K562 (cell line): ENCODE results near the gene ANKRD2. TPM values are rescaled to one million over a fixed set of nuclear protein-coding genes. Genes with fewer than 3 reads are reported as not detected.

ENCODE experiments used
- ATAC-seq: fragments of 200-7000 bp; cut with Tn5 transposase; 3 replicates; pipeline ENCODE4 v1.9.1; 2020; ENCODE audit warnings: moderate library complexity
- BruUV-seq: library from RNA; stranded (reverse); fragments of 400-500 nt; replicated peaks from 2 replicates; lab custom pipeline; 2021; lab: Mats Ljungman, UMichigan
- CTCF ChIA-PET: fragments of 300-600 bp; formaldehyde crosslinking; extraction: SDS; loops from one replicate; lab custom pipeline; 2021; ENCODE audit warnings: low intra/inter-chr PET ratio; lab: Yijun Ruan, JAX
- POLR2A ChIA-PET: fragments of 300-600, 350-650 bp; sonication (Branson Sonifier 250); formaldehyde crosslinking; extraction: SDS; loops from one replicate; lab custom pipeline; 2021; ENCODE audit warnings: antibody characterized with exemption, inconsistent platforms; lab: Yijun Ruan, JAX
- DNase-seq, 4 experiments: peaks; one replicate each; pipeline versions ENCODE4 v3.0.0 to v3.0.0-alpha.2; 2011 to 2018; ENCODE audit warnings: low spot score in 3 of 4, mixed read lengths in 3 of 4; ENCODE audit errors: extremely low read depth in 1 of 4
- FAIRE-seq: peaks from 2 replicates; lab custom pipeline; 2011; peaks lifted over from hg19 to GRCh38; lab: Jason Lieb, UNC
- H2AFZ ChIP-seq: 2 replicates; pipeline ENCODE4 v1.6.0; 2011; ENCODE audit warnings: low read depth, low read length, control low read depth, inconsistent platforms
- H3K27ac ChIP-seq: fragments of 200-600 bp; 3 replicates; pipeline ENCODE4 v1.8.0; 2011; ENCODE audit warnings: low read depth, mild to moderate bottlenecking, control low read depth, inconsistent platforms, low read length, moderate library complexity, mixed read lengths; ENCODE audit errors: extremely low read depth
- H3K27me3 ChIP-seq, 2 experiments: fragments of 300-600 bp in 1 of 2; 2 replicates in 1 of 2; 3 replicates in 1 of 2; pipeline versions ENCODE4 v1.6.0 to v1.8.0; 2011; ENCODE audit warnings: inconsistent platforms in 2 of 2, low read length in 2 of 2, mild to moderate bottlenecking in 1 of 2, mixed read lengths in 1 of 2, moderate library complexity in 1 of 2; ENCODE audit not compliant: control insufficient read depth in 2 of 2, insufficient read depth in 2 of 2
- H3K36me3 ChIP-seq: fragments of 300-600 bp; 3 replicates; pipeline ENCODE4 v1.8.0; 2011; ENCODE audit warnings: mild to moderate bottlenecking, low read length, inconsistent platforms; ENCODE audit not compliant: control insufficient read depth, insufficient read depth
- H3K4me1 ChIP-seq, 2 experiments: fragments of 200-600 bp in 1 of 2; replicated peaks in 1 of 2; 2 replicates in 1 of 2; 3 replicates in 1 of 2; pipeline versions ENCODE4 v1.5.1 to v1.8.0; 2011; ENCODE audit warnings: inconsistent platforms in 2 of 2, low read length in 2 of 2, mild to moderate bottlenecking in 1 of 2, mixed read lengths in 1 of 2, moderate library complexity in 1 of 2; ENCODE audit not compliant: control insufficient read depth in 2 of 2, insufficient read depth in 2 of 2
- H3K4me2 ChIP-seq: 2 replicates; pipeline ENCODE4 v1.6.1; 2011; ENCODE audit warnings: low read length, control low read depth, inconsistent platforms, mixed read lengths; ENCODE audit not compliant: insufficient read depth
- H3K4me3 ChIP-seq: fragments of 200-600 bp; sonication (generic), shearing (Covaris generic); 2 replicates; pipeline ENCODE4 v1.5.1; 2016; ENCODE audit warnings: control low read depth, inconsistent platforms
- H3K79me2 ChIP-seq: fragments of 200-600 bp; 3 replicates; pipeline ENCODE4 v1.8.0; 2011; ENCODE audit warnings: low read length, inconsistent platforms; ENCODE audit not compliant: control insufficient read depth, insufficient read depth
- H3K9ac ChIP-seq, 2 experiments: 2 replicates each; pipeline versions ENCODE4 v1.6.0 to v1.6.1; 2011; ENCODE audit warnings: low read depth in 2 of 2, low read length in 2 of 2, control low read depth in 1 of 2, inconsistent platforms in 1 of 2, mild to moderate bottlenecking in 1 of 2, mixed read lengths in 1 of 2; ENCODE audit not compliant: insufficient read depth in 1 of 2
- H3K9me1 ChIP-seq: one replicate; pipeline ENCODE4 v1.6.0; 2011; ENCODE audit warnings: inconsistent platforms, mild to moderate bottlenecking, low read length, moderate library complexity; ENCODE audit not compliant: control insufficient read depth, insufficient read depth
- H3K9me3 ChIP-seq: replicated peaks from 2 replicates; pipeline ENCODE4 v1.5.1; 2011; ENCODE audit warnings: low read depth, low read length, inconsistent platforms; ENCODE audit not compliant: control insufficient read depth, insufficient read depth
- H4K20me1 ChIP-seq: replicated peaks from 2 replicates; pipeline ENCODE4 v1.6.1; 2011; ENCODE audit warnings: low read length, inconsistent platforms, mixed read lengths; ENCODE audit not compliant: control insufficient read depth, insufficient read depth
- DIDO1 ChIP-seq: fragments of 450-650 bp; IDR thresholded peaks from 2 replicates; pipeline ENCODE4 v1.6.1; 2016; ENCODE audit warnings: low read depth, missing biosample characterization, missing genetic modification characterization
- KAT2B ChIP-seq: IDR thresholded peaks from one replicate; pipeline ENCODE4 v1.6.1; 2012; ENCODE audit warnings: low read depth, mild to moderate bottlenecking, control low read depth, inconsistent platforms, low read length, moderate library complexity
- LARP7 ChIP-seq: fragments of 450-650 bp; IDR thresholded peaks from 2 replicates; pipeline ENCODE4 v1.6.1; 2016
- MLX ChIP-seq, 2 experiments: fragments of 450-650 bp in 1 of 2; sonication (generic) in 1 of 2; formaldehyde crosslinking; conservative IDR thresholded peaks; 2 replicates each; pipeline versions ENCODE4 v1.4.0 to v1.8.1; 2020 to 2022; ENCODE audit warnings: mild to moderate bottlenecking in 1 of 2, missing genetic modification reagents in 1 of 2
- NFIX ChIP-seq: fragments of 250-450 bp; sonication (Bioruptor Pico); IDR thresholded peaks from 2 replicates; pipeline ENCODE4 v1.4.0; 2020; ENCODE audit warnings: low read depth, mild to moderate bottlenecking, moderate library complexity
- NKRF ChIP-seq: fragments of 450-650 bp; IDR thresholded peaks from 2 replicates; pipeline ENCODE4 v1.6.1; 2016; ENCODE audit warnings: borderline replicate concordance
- RBFOX2 ChIP-seq: fragments of 200-400 bp; formaldehyde crosslinking; IDR thresholded peaks from 2 replicates; pipeline ENCODE4 v1.6.1; 2017; ENCODE audit warnings: low read depth, mild to moderate bottlenecking, low read length, moderate library complexity
- ZBTB40 ChIP-seq, 2 experiments: fragments of 450-650 bp in 1 of 2; sonication (generic) in 1 of 2; formaldehyde crosslinking in 1 of 2; IDR thresholded peaks; 2 replicates each; pipeline versions ENCODE4 v1.7.1 to v1.9.0; 2016 to 2022; ENCODE audit warnings: inconsistent platforms in 1 of 2, mild to moderate bottlenecking in 1 of 2, missing genetic modification reagents in 1 of 2
- WGBS: fragments of 100-300 bp; shearing (Covaris generic); methylation state at CpG from one replicate; pipeline ENCODE4 v1.1.6; 2016; ENCODE audit warnings: low coverage, mixed read lengths; ENCODE audit not compliant: insufficient coverage; ENCODE audit errors: missing lambda C conversion rate; 5-methylcytosine and 5-hydroxymethylcytosine counted together
- in situ Hi-C: fragments of 300-500 bp; cut with MboI; formaldehyde crosslinking; loops from 4 replicates; pipeline ENCODE4 v1.15.0; 2018; ENCODE audit warnings: inconsistent platforms, mixed read lengths
- intact Hi-C: fragments of 100-400 bp; cut with micrococcal nuclease; formaldehyde crosslinking; loops from 2 replicates; pipeline ENCODE4 v1.14.2; 2022
- polyA plus RNA-seq, 8 experiments: library from polyadenylated mRNA; depleted of rRNA in 4 of 8; stranded (reverse) in 5 of 8; unstranded in 3 of 8; fragments of >200 nt; fragmentation: Nextera tagmentation in 2 of 8; fragmentation: Illumina TruSeq in 1 of 8; extraction: Ambion mirVana in 2 of 8; extraction: Trizol in 1 of 8; gene quantifications; 2 replicates each; pipeline versions ENCODE4 v1.2.1 to v1.2.3, GENCODE V29; 2011 to 2014; ENCODE audit warnings: inconsistent platforms in 1 of 8, missing spikeins in 1 of 8
- total RNA-seq, 7 experiments: library from RNA; depleted of rRNA in 6 of 7; stranded (reverse); fragments of >200 nt in 6 of 7; fragmentation: Illumina TruSeq in 2 of 7; extraction: Trizol in 2 of 7; gene quantifications; 2 replicates each; pipeline versions ENCODE4 v1.2.1 to v1.2.3, GENCODE V29; 2011 to 2021; ENCODE audit warnings: low replicate concordance in 1 of 7

ANKRD2 gene
- total and polyA plus RNA-seq, 9 of the 15 experiments (the other 6 are each of a cell fraction or from before 2014, with no cell fraction given), result not detected

GRCh38 chr10:97573021-97573420 lies 442 bp downstream of the ANKRD2 start:
- H3K9me3 ChIP-seq, result no peaks in the 10 kb centered on the region
- WGBS, result 33% methylated on average over 1 of the region's 2 CpGs
- no peak overlapping the region for H3K4me3 ChIP-seq
- peaks cover 2 to 12% of the 10 kb centered on the region in 2 experiments; a peak in 4 of 5 replicates for H3K4me1 ChIP-seq
- no peak overlapping the region for H3K4me2 ChIP-seq
- FAIRE-seq, result no peak
- no peaks in the 10 kb centered on the region for H3K27me3 ChIP-seq
- ATAC-seq, result no peak
- intact Hi-C loops, result loop anchor here (5.0 to 10.0 kb wide), 2 partner anchors 112 to 159 kb away; partner anchors contain the start of gene AVPI1
- H2AFZ ChIP-seq, result no peak overlapping the region
- H3K9me1 ChIP-seq, result no peaks in the 10 kb centered on the region
- H3K79me2 ChIP-seq, result no peaks in the 10 kb centered on the region
- ChIA-PET CTCF (interaction anchor here (1.6 to 3.4 kb wide), 2 partner anchors 40 to 159 kb away, joined by 8 to 23 read pairs; no protein-coding TSS in a partner anchor), POLR2A (interaction anchor here (0.7 to 1.0 kb wide), 2 partner anchors 39 to 40 kb away, joined by 3 to 5 read pairs; no protein-coding TSS in a partner anchor)
- no peak overlapping the region for H3K27ac ChIP-seq
- DNase-seq, result no peak
- in situ Hi-C loops, result no loop called here
- no TSS peak for BruUV-seq
- no peaks in the 10 kb centered on the region for H3K36me3 ChIP-seq
- H4K20me1 ChIP-seq, result no peaks in the 10 kb centered on the region
- no peak overlapping the region for H3K9ac ChIP-seq
- TF ChIP-seq RBFOX2 (no peak), LARP7 (no peak), DIDO1 (tag) (no peak), KAT2B (no peak), MLX (CRISPR knock-in tag; conservative IDR thresholded peaks at IDR 0.05) (no peak), ZBTB40 (IDR thresholded peaks at IDR 0.05) (no peak), ZBTB40 (CRISPR knock-in tag; IDR thresholded peaks at IDR 0.05) (no peak), NKRF (no peak), NFIX (CRISPR knock-in tag) (no peak)
